Right lung (tissue), 5 donors: ENCODE results near the gene TBC1D2B. TPM values are rescaled to one million over a fixed set of nuclear protein-coding genes. Genes with fewer than 3 reads are reported as not detected.

Experiments
- DNase-seq, 2 donors: peaks; one replicate each; pipeline ENCODE4 v3.0.0-alpha.2; 2013
- polyA plus RNA-seq, 5 donors: library from polyadenylated mRNA; unstranded; fragments of 120-200 nt; gene quantifications; one replicate each; pipeline versions ENCODE4 v1.2.1 to v1.2.3, GENCODE V29; 2013; ENCODE audit warnings: inconsistent platforms in 1 of 5, low replicate concordance in 1 of 5; ENCODE audit not compliant: insufficient read length in 5 of 5, insufficient read depth in 1 of 5

TBC1D2B gene
- polyA plus RNA-seq, 5 donors: 39.5 to 48.7 (median 40.9) TPM

- DNase-seq: no peak
Observed at GRCh38 chr15:78035861-78036476, 41.5 kb downstream of the TBC1D2B start.

- DNase-seq: no peak
Observed at GRCh38 chr15:78035321-78035751, 42.2 kb downstream of the TBC1D2B start.

- no peak for DNase-seq
Observed at GRCh38 chr15:78034495-78035191, 42.9 kb downstream of the TBC1D2B start.

- no peak for DNase-seq
Observed at GRCh38 chr15:78033864-78034263, 43.6 kb downstream of the TBC1D2B start.

GRCh38 chr15:78032671-78033070, 44.8 kb downstream of the TBC1D2B start:
- DNase-seq: no peak

GRCh38 chr15:78024883-78025282, 52.6 kb downstream of the TBC1D2B start:
- DNase-seq: no peak

GRCh38 chr15:78024519-78024870, 53.0 kb downstream of the TBC1D2B start:
- no peak for DNase-seq

- peak; percentile 85 to 86 for DNase-seq
Observed at GRCh38 chr15:78023865-78024518, 53.5 kb downstream of the TBC1D2B start.

- DNase-seq: no peak
Observed at GRCh38 chr15:78023081-78023665, 54.3 kb downstream of the TBC1D2B start.

- no peak for DNase-seq
Observed at GRCh38 chr15:78021761-78022160, 55.8 kb downstream of the TBC1D2B start.

GRCh38 chr15:78020007-78020406, 57.5 kb downstream of the TBC1D2B start:
- no peak for DNase-seq

GRCh38 chr15:78018946-78019644, 58.4 kb downstream of the TBC1D2B start:
- DNase-seq: no peak

- no peak for DNase-seq
Observed at GRCh38 chr15:78018445-78018844, 59.1 kb downstream of the TBC1D2B start.

GRCh38 chr15:78016860-78017259, 60.7 kb downstream of the TBC1D2B start:
- DNase-seq: no peak

- no peak for DNase-seq
Observed at GRCh38 chr15:78012643-78013077, 64.9 kb downstream of the TBC1D2B start.

- DNase-seq: no peak
Observed at GRCh38 chr15:78010067-78010466, 67.4 kb downstream of the TBC1D2B start.

- DNase-seq: peak in 1 of 2 donors; percentile 39
Observed at GRCh38 chr15:78007964-78008886, 69.3 kb downstream of the TBC1D2B start.

- no peak for DNase-seq
Observed at GRCh38 chr15:78007211-78007931, 70.1 kb downstream of the TBC1D2B start.

GRCh38 chr15:78006567-78007205, 70.8 kb downstream of the TBC1D2B start:
- DNase-seq: no peak
